K562 (cell line): ENCODE measurements around the gene LHB. TPM values are rescaled to one million over a fixed set of nuclear protein-coding genes. Genes with fewer than 3 reads are reported as not detected.
A peak's percentile ranks its signal among the peaks of the same experiment; 100 is the strongest.

ENCODE experiments used
- ARID2 ChIP-seq: fragments of 450-650 bp; IDR thresholded peaks from 2 replicates; pipeline ENCODE4 v1.6.1; 2017; ENCODE audit warnings: antibody characterized with exemption, mild to moderate bottlenecking
- ARNT ChIP-seq, 2 experiments: fragments of 450-650 bp; IDR thresholded peaks; 2 replicates each; pipeline ENCODE4 v1.6.1; 2016; ENCODE audit warnings: mild to moderate bottlenecking in 1 of 2
- CBFB ChIP-seq: sonication (generic); formaldehyde crosslinking; IDR thresholded peaks from 2 replicates; pipeline ENCODE4 v1.4.0; 2020; ENCODE audit warnings: mild to moderate bottlenecking, missing genetic modification reagents
- CBX3 ChIP-seq, 2 experiments: IDR thresholded peaks; 1 replicate in 1 of 2; 2 replicates in 1 of 2; pipeline ENCODE4 v1.6.1; 2012; ENCODE audit warnings: inconsistent platforms in 2 of 2, low read length in 2 of 2, borderline replicate concordance in 1 of 2, control low read depth in 1 of 2
- PHF20 ChIP-seq: fragments of 450-650 bp; IDR thresholded peaks from 2 replicates; pipeline ENCODE4 v1.6.1; 2018; ENCODE audit not compliant: partially characterized antibody
- SAFB ChIP-seq: fragments of 200-400 bp; formaldehyde crosslinking; IDR thresholded peaks from 2 replicates; pipeline ENCODE4 v1.6.1; 2017; ENCODE audit warnings: low read depth, low read length, borderline replicate concordance
- SMAD3 ChIP-seq: fragments of 450-650 bp; formaldehyde crosslinking; conservative IDR thresholded peaks from 2 replicates; pipeline ENCODE4 v1.4.0; 2020; ENCODE audit warnings: mild to moderate bottlenecking
- SMARCC2 ChIP-seq: fragments of 450-650 bp; IDR thresholded peaks from 2 replicates; pipeline ENCODE4 v1.6.1; 2017; ENCODE audit warnings: antibody characterized with exemption, moderate library complexity, mild to moderate bottlenecking, low read depth
- U2AF1 ChIP-seq: fragments of 200-400 bp; formaldehyde crosslinking; optimal IDR thresholded peaks from 2 replicates; pipeline ENCODE3; 2017; ENCODE audit warnings: mild to moderate bottlenecking, low read depth, low read length, moderate library complexity
- ZKSCAN1 ChIP-seq: fragments of 150-350 bp; IDR thresholded peaks from 2 replicates; pipeline ENCODE4 v1.6.1; 2016; ENCODE audit warnings: low read depth, low read length
- ZNF23 ChIP-seq: fragments of 250-450 bp; sonication (Bioruptor Pico); IDR thresholded peaks from 2 replicates; pipeline ENCODE4 v1.4.0; 2020; ENCODE audit warnings: mild to moderate bottlenecking
- polyA plus RNA-seq, 8 experiments: library from polyadenylated mRNA; depleted of rRNA in 4 of 8; stranded (reverse) in 5 of 8; unstranded in 3 of 8; fragments of >200 nt; fragmentation: Nextera tagmentation in 2 of 8; fragmentation: Illumina TruSeq in 1 of 8; extraction: Ambion mirVana in 2 of 8; extraction: Trizol in 1 of 8; gene quantifications; 2 replicates each; pipeline versions ENCODE4 v1.2.1 to v1.2.3, GENCODE V29; 2011 to 2014; ENCODE audit warnings: inconsistent platforms in 1 of 8, missing spikeins in 1 of 8
- total RNA-seq, 7 experiments: library from RNA; depleted of rRNA in 6 of 7; stranded (reverse); fragments of >200 nt in 6 of 7; fragmentation: Illumina TruSeq in 2 of 7; extraction: Trizol in 2 of 7; gene quantifications; 2 replicates each; pipeline versions ENCODE4 v1.2.1 to v1.2.3, GENCODE V29; 2011 to 2021; ENCODE audit warnings: low replicate concordance in 1 of 7
- TF ChIP-seq, protein P1 (sequence below): fragments of 250-450 bp; sonication (Bioruptor Pico); IDR thresholded peaks from 2 replicates; pipeline ENCODE4 v1.8.0; 2021; ENCODE audit warnings: borderline replicate concordance, mild to moderate bottlenecking, moderate library complexity; ENCODE audit not compliant: poor library complexity, severe bottlenecking
- TF ChIP-seq, protein P2 (sequence below): sonication (generic); formaldehyde crosslinking; IDR thresholded peaks from 2 replicates; pipeline ENCODE4 v1.8.0; 2022; ENCODE audit warnings: mild to moderate bottlenecking, low read depth, missing genetic modification reagents
- TF ChIP-seq, protein P3 (sequence below): fragments of 450-650 bp; IDR thresholded peaks from 2 replicates; pipeline ENCODE4 v1.6.1; 2016; ENCODE audit warnings: mild to moderate bottlenecking
- TF ChIP-seq, protein P4 (sequence below): fragments of 450-650 bp; IDR thresholded peaks from 2 replicates; pipeline ENCODE4 v1.6.1; 2016; ENCODE audit warnings: antibody characterized with exemption
- TF ChIP-seq, protein P5 (sequence below), 2 experiments: fragments of 200-800 bp in 1 of 2; sonication (Bioruptor generic) in 1 of 2; sonication (generic) in 1 of 2; formaldehyde crosslinking in 1 of 2; IDR thresholded peaks in 1 of 2; conservative IDR thresholded peaks in 1 of 2; 2 replicates each; pipeline versions ENCODE4 v1.5.0 to v1.6.1; 2016 to 2020; ENCODE audit warnings: missing compliant biosample characterization in 1 of 2, missing genetic modification characterization in 1 of 2, missing genetic modification reagents in 1 of 2
- TF ChIP-seq, protein P6 (sequence below): fragments of 450-650 bp; IDR thresholded peaks from 2 replicates; pipeline ENCODE4 v1.6.1; 2016; ENCODE audit warnings: borderline replicate concordance

The LHB gene
- total and polyA plus RNA-seq, 9 of the 15 experiments (the other 6 are each of a cell fraction or from before 2014, with no cell fraction given): 0.54 TPM; not detected in 8

DNA sequence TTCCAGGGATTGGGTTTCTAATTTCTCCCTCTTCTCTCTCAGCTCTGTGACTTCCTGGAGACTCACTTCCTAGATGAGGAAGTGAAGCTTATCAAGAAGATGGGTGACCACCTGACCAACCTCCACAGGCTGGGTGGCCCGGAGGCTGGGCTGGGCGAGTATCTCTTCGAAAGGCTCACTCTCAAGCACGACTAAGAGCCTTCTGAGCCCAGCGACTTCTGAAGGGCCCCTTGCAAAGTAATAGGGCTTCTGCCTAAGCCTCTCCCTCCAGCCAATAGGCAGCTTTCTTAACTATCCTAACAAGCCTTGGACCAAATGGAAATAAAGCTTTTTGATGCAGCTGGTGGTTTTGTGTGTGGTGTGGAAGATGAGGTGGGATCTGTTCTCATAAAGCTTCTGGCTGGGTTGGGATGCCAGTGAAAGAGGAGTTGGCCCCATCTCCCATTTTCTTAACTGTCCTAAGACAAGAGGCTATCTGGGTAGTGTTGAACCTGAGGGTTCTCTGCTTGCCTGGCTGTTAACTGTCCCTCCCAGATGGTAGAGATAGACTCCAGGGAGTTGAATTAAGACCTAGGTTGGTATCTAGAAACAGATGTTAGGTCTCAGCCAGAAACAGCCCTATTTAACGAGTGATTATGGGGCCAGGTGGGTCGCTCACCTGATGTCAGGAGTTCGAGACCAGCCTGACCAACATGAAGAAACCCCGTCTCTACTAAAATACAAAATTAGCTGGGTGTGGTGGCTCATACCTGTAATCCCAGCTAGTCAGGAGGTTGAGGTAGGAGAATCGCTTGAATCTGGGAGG lies 50.1 kb downstream of the LHB start (continued):
- TF ChIP-seq, protein P1, sequence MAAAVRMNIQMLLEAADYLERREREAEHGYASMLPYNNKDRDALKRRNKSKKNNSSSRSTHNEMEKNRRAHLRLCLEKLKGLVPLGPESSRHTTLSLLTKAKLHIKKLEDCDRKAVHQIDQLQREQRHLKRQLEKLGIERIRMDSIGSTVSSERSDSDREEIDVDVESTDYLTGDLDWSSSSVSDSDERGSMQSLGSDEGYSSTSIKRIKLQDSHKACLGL: no peak
- TF ChIP-seq CBFB (CRISPR knock-in tag): no peak
- TF ChIP-seq ARID2: no peak
- no peak for TF ChIP-seq U2AF1
- no peak for TF ChIP-seq CBX3 (IDR thresholded peaks at IDR 0.05; ENCODE audit: borderline replicate concordance in 1 of 2, low read length in 2 of 2)
- TF ChIP-seq SMARCC2: no peak
- no peak; the same call in 1 of the 2 replicates for TF ChIP-seq SMAD3 (CRISPR knock-in tag)
- no peak for TF ChIP-seq SAFB
- TF ChIP-seq, protein P2, sequence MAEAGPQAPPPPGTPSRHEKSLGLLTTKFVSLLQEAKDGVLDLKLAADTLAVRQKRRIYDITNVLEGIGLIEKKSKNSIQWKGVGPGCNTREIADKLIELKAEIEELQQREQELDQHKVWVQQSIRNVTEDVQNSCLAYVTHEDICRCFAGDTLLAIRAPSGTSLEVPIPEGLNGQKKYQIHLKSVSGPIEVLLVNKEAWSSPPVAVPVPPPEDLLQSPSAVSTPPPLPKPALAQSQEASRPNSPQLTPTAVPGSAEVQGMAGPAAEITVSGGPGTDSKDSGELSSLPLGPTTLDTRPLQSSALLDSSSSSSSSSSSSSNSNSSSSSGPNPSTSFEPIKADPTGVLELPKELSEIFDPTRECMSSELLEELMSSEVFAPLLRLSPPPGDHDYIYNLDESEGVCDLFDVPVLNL (CRISPR knock-in tag): no peak
- TF ChIP-seq, protein P3, sequence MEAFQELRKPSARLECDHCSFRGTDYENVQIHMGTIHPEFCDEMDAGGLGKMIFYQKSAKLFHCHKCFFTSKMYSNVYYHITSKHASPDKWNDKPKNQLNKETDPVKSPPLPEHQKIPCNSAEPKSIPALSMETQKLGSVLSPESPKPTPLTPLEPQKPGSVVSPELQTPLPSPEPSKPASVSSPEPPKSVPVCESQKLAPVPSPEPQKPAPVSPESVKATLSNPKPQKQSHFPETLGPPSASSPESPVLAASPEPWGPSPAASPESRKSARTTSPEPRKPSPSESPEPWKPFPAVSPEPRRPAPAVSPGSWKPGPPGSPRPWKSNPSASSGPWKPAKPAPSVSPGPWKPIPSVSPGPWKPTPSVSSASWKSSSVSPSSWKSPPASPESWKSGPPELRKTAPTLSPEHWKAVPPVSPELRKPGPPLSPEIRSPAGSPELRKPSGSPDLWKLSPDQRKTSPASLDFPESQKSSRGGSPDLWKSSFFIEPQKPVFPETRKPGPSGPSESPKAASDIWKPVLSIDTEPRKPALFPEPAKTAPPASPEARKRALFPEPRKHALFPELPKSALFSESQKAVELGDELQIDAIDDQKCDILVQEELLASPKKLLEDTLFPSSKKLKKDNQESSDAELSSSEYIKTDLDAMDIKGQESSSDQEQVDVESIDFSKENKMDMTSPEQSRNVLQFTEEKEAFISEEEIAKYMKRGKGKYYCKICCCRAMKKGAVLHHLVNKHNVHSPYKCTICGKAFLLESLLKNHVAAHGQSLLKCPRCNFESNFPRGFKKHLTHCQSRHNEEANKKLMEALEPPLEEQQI: no peak
- TF ChIP-seq, protein P4, sequence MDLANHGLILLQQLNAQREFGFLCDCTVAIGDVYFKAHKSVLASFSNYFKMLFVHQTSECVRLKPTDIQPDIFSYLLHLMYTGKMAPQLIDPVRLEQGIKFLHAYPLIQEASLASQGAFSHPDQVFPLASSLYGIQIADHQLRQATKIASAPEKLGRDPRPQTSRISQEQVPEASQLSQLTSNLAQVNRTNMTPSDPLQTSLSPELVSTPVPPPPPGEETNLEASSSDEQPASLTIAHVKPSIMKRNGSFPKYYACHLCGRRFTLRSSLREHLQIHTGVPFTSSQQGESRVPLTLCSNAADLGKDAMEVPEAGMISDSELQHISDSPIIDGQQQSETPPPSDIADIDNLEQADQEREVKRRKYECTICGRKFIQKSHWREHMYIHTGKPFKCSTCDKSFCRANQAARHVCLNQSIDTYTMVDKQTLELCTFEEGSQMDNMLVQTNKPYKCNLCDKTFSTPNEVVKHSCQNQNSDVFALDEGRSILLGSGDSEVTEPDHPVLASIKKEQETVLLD: no peak
- TF ChIP-seq, protein P5, sequence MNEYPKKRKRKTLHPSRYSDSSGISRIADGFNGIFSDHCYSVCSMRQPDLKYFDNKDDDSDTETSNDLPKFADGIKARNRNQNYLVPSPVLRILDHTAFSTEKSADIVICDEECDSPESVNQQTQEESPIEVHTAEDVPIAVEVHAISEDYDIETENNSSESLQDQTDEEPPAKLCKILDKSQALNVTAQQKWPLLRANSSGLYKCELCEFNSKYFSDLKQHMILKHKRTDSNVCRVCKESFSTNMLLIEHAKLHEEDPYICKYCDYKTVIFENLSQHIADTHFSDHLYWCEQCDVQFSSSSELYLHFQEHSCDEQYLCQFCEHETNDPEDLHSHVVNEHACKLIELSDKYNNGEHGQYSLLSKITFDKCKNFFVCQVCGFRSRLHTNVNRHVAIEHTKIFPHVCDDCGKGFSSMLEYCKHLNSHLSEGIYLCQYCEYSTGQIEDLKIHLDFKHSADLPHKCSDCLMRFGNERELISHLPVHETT (CRISPR knock-in tag; conservative IDR thresholded peaks at IDR 0.05 in 1 of 2, IDR thresholded peaks at IDR 0.05 in 1 of 2): no peak
- TF ChIP-seq, protein P6, sequence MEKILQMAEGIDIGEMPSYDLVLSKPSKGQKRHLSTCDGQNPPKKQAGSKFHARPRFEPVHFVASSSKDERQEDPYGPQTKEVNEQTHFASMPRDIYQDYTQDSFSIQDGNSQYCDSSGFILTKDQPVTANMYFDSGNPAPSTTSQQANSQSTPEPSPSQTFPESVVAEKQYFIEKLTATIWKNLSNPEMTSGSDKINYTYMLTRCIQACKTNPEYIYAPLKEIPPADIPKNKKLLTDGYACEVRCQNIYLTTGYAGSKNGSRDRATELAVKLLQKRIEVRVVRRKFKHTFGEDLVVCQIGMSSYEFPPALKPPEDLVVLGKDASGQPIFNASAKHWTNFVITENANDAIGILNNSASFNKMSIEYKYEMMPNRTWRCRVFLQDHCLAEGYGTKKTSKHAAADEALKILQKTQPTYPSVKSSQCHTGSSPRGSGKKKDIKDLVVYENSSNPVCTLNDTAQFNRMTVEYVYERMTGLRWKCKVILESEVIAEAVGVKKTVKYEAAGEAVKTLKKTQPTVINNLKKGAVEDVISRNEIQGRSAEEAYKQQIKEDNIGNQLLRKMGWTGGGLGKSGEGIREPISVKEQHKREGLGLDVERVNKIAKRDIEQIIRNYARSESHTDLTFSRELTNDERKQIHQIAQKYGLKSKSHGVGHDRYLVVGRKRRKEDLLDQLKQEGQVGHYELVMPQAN: peak; percentile 12; the same call in 1 of the 2 replicates
- TF ChIP-seq ZNF23 (CRISPR knock-in tag): no peak
- no peak; a peak in 1 of 4 replicates for TF ChIP-seq ARNT (IDR thresholded peaks at IDR 0.05)
- peak; percentile 15 for TF ChIP-seq PHF20
- no peak for TF ChIP-seq ZKSCAN1
